ENCODE measurements around the gene YY1.
"Not testable (repeated sequence)": the region's sequence is repeated elsewhere in the genome, so short reads cannot be mapped to it uniquely, and the experiment has no call there.

The YY1 gene

GRCh38 chr14:100199240-100199860, 39.6 kb upstream of the YY1 start:
- DNase-seq (ENCODE audit: low read depth): no peak
- no peak overlapping the region for H3K4me3 ChIP-seq (ENCODE audit: low read depth, low read length)
- TF ChIP-seq CTCF (IDR thresholded peaks at IDR 0.05; ENCODE audit: insufficient read depth, low read depth, low read length, missing control alignments): no peak

DNA sequence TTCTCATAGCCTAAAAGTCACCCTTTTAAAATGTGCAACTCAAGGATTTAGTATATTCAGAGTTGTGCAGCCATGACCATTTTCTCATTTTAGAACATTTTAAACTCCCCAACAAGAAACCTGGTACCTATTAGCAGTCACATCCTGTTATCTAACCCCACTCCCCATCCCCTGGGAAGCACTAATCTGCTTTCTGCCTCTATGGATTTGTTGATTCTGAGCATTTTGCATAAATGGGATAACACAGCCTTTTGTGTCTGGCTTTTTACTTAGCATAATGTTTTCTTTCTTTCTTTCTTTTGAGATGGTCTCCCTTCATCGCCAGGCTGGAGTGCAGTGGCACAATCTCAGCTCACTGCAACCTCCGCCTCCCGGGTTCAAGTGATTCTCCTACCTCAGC, 38.6 kb upstream of the YY1 start:
- no peak for DNase-seq (ENCODE audit: low read depth)
- no peak overlapping the region for H3K4me3 ChIP-seq (ENCODE audit: low read depth, low read length)
- TF ChIP-seq CTCF (IDR thresholded peaks at IDR 0.05; ENCODE audit: insufficient read depth, low read depth, low read length, missing control alignments): no peak

DNA sequence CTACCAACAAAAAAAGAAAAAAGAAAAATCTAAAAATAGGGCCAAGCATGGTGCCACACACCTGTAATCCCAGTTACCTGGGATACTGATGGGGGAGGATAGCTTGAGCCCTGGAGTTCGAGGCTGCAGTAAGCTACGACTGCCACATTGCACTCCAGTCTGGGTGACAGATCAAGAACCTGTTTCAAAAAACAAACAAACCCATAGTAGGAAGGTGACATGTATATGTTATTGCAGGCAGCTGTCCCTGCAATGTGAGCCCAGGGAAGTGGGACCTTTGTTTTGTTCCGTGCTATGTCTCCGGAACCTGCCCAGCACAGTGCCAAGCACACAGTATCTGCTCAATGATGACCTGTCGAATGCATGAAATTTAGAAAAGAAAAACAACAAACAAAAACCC, 37.2 kb upstream of the YY1 start:
- DNase-seq (ENCODE audit: low read depth): no peak
- no peak overlapping the region for H3K4me3 ChIP-seq (ENCODE audit: low read depth, low read length)
- TF ChIP-seq CTCF (IDR thresholded peaks at IDR 0.05; ENCODE audit: insufficient read depth, low read depth, low read length, missing control alignments): no peak

DNA sequence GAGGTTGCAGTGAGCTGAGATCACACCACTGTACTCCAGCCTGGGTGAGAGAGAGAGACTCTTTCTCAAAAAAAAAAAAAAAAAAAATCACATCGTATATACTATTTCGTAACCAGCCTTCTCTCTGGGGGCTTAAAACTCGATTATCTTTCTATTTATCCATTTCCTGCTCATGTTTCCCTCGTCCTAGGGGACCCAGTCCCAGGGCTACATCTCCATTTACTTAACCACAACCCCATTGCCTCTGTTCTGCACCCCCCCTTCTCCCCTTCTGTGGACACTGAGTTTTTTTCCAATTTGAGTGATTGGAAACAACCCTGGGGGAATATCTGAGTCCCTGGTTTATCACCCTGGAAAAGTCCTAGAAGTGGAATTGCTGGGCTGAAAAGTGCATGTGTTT, 36.2 kb upstream of the YY1 start:
- no peak for TF ChIP-seq CTCF (IDR thresholded peaks at IDR 0.05; ENCODE audit: insufficient read depth, low read depth, low read length, missing control alignments)
- DNase-seq (ENCODE audit: low read depth): no peak
- H3K4me3 ChIP-seq (ENCODE audit: low read depth, low read length): no peak overlapping the region

GRCh38 chr14:100203146-100203545, 35.8 kb upstream of the YY1 start:
- no peak for TF ChIP-seq CTCF (IDR thresholded peaks at IDR 0.05; ENCODE audit: insufficient read depth, low read depth, low read length, missing control alignments)

GRCh38 chr14:100203962-100204834, 34.7 kb upstream of the YY1 start:
- TF ChIP-seq CTCF (IDR thresholded peaks at IDR 0.05; ENCODE audit: insufficient read depth, low read depth, low read length, missing control alignments): no peak
- no peak for DNase-seq (ENCODE audit: low read depth)
- H3K4me3 ChIP-seq (ENCODE audit: low read depth, low read length): no peak overlapping the region

More at GRCh38 chr14:100203146-100203545, 35.8 kb upstream of the YY1 start:
- no peak overlapping the region for H3K4me3 ChIP-seq (ENCODE audit: low read depth, low read length)
- no peak for DNase-seq (ENCODE audit: low read depth)

- H3K4me3 ChIP-seq (ENCODE audit: low read depth, low read length); DNase-seq (ENCODE audit: low read depth): not testable (repeated sequence)
Measured at GRCh38 chr14:100204835-100205167, 34.1 kb upstream of the YY1 start.

DNA sequence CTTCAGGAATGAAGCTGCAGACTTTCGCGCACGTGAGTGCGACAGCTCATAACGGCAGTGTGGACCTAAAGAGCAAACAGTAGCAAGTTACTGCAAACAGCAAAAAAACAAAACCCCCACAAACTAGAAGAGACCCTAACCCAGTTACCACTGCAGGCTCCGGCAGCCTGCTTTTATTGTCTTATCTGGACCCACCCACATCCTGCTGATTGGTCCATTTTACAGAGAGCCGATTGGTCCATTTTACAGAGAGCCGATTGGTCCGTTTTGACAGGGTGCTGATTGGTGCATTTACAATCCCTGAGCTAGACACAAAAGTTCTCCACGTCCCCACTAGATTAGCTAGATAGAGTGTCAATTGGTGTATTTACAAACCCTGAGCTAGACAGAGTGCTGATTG, 31.4 kb upstream of the YY1 start:
- DNase-seq (ENCODE audit: low read depth); H3K4me3 ChIP-seq (ENCODE audit: low read depth, low read length): not testable (repeated sequence)

DNA sequence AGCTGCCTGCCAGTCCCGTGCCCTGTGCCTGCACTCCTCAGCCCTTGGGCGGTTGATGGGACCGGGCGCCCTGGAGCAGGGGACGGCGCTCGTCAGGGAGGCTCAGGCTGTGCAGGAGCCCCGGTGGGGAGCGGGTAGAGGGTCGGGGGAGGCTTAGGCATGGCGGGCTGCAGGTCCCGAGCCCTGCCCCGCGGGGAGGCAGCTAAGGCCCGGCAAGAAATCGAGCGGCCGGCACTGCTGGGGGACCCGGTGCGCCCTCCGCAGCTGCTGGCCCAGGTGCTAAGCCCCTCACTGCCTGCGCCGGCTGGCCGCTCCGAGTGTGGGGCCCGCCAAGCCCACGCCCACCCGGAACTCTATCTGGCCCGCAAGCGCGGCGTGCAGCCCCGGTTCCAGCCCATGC, 30.8 kb upstream of the YY1 start:
- H3K4me3 ChIP-seq (ENCODE audit: low read depth, low read length); DNase-seq (ENCODE audit: low read depth): not testable (repeated sequence)

Data from GM12865 (cell line).